Liver (tissue), 3 donors: ENCODE results near the gene NINJ2.

ENCODE experiments used
- ATF3 ChIP-seq: IDR thresholded peaks from 2 replicates; pipeline ENCODE4 v1.6.1; 2016; ENCODE audit warnings: antibody characterized with exemption
- EGR1 ChIP-seq, 2 donors: IDR thresholded peaks; 2 replicates each; pipeline ENCODE4 v1.6.1; 2016 to 2018; ENCODE audit warnings: antibody characterized with exemption in 2 of 2, low read depth in 2 of 2
- GABPA ChIP-seq, 2 donors: IDR thresholded peaks in 1 of 2; conservative IDR thresholded peaks in 1 of 2; 2 replicates each; pipeline ENCODE4 v1.6.1; 2016; ENCODE audit warnings: antibody characterized with exemption in 2 of 2, mild to moderate bottlenecking in 1 of 2, moderate library complexity in 1 of 2
- JUND ChIP-seq, 2 donors: IDR thresholded peaks; 2 replicates each; pipeline ENCODE4 v1.6.1; 2016; ENCODE audit warnings: antibody characterized with exemption in 2 of 2
- NR2F2 ChIP-seq: IDR thresholded peaks from 2 replicates; pipeline ENCODE4 v1.6.1; 2016; ENCODE audit warnings: antibody characterized with exemption
- RAD21 ChIP-seq, 2 donors: IDR thresholded peaks; 2 replicates each; pipeline ENCODE4 v1.6.1; 2016; ENCODE audit warnings: antibody characterized with exemption in 2 of 2, mild to moderate bottlenecking in 2 of 2
- SP1 ChIP-seq: IDR thresholded peaks from 2 replicates; pipeline ENCODE4 v1.6.1; 2018; ENCODE audit warnings: antibody characterized with exemption, mild to moderate bottlenecking
- TAF1 ChIP-seq: conservative IDR thresholded peaks from 2 replicates; pipeline ENCODE4 v1.6.1; 2016; ENCODE audit warnings: antibody characterized with exemption, mild to moderate bottlenecking
- TF ChIP-seq, protein P1 (sequence below): IDR thresholded peaks from 2 replicates; pipeline ENCODE4 v1.6.1; 2016; ENCODE audit warnings: antibody characterized with exemption
- TF ChIP-seq, protein P2 (sequence below): fragments of 150-350 bp; IDR thresholded peaks from 2 replicates; pipeline ENCODE4 v1.5.1; 2017; ENCODE audit warnings: improper control_type of control experiment, low read depth, low read length; ENCODE audit not compliant: missing input control
- TF ChIP-seq, protein P3 (sequence below): IDR thresholded peaks from 2 replicates; pipeline ENCODE4 v1.6.1; 2016; ENCODE audit warnings: antibody characterized with exemption
- donor health status: healthy.
- donor health status: healthy.

DNA sequence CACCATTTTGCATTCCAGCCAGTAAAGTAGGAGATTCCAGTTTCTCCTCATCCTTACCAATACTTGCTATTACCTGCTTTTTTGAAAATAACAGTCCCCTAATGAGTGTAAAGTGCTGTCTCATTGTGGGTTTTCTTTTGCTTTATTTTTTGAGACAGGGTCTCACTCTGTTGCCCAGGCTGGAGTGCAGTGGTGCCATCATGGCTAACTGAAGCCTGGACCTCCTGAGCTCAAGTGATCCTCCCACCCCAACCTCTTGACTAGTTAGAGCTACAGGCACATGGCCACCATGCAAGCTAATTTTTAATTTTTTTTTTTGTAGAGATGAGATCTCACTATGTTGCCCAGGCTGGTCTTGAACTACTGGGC is 60.6 kb downstream of the NINJ2 start:
- TF ChIP-seq EGR1 (IDR thresholded peaks at IDR 0.05; ENCODE audit: low read depth in 2 of 2): no peak
- TF ChIP-seq, protein P1, sequence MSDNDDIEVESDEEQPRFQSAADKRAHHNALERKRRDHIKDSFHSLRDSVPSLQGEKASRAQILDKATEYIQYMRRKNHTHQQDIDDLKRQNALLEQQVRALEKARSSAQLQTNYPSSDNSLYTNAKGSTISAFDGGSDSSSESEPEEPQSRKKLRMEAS: no peak
- TF ChIP-seq, protein P2, sequence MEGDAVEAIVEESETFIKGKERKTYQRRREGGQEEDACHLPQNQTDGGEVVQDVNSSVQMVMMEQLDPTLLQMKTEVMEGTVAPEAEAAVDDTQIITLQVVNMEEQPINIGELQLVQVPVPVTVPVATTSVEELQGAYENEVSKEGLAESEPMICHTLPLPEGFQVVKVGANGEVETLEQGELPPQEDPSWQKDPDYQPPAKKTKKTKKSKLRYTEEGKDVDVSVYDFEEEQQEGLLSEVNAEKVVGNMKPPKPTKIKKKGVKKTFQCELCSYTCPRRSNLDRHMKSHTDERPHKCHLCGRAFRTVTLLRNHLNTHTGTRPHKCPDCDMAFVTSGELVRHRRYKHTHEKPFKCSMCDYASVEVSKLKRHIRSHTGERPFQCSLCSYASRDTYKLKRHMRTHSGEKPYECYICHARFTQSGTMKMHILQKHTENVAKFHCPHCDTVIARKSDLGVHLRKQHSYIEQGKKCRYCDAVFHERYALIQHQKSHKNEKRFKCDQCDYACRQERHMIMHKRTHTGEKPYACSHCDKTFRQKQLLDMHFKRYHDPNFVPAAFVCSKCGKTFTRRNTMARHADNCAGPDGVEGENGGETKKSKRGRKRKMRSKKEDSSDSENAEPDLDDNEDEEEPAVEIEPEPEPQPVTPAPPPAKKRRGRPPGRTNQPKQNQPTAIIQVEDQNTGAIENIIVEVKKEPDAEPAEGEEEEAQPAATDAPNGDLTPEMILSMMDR: no peak
- TF ChIP-seq RAD21 (IDR thresholded peaks at IDR 0.05): no peak
- TF ChIP-seq ATF3: no peak
- TF ChIP-seq TAF1: no peak
- no peak for TF ChIP-seq SP1
- TF ChIP-seq GABPA (IDR thresholded peaks at IDR 0.05 in 1 of 2, conservative IDR thresholded peaks at IDR 0.05 in 1 of 2): no peak
- TF ChIP-seq, protein P3, sequence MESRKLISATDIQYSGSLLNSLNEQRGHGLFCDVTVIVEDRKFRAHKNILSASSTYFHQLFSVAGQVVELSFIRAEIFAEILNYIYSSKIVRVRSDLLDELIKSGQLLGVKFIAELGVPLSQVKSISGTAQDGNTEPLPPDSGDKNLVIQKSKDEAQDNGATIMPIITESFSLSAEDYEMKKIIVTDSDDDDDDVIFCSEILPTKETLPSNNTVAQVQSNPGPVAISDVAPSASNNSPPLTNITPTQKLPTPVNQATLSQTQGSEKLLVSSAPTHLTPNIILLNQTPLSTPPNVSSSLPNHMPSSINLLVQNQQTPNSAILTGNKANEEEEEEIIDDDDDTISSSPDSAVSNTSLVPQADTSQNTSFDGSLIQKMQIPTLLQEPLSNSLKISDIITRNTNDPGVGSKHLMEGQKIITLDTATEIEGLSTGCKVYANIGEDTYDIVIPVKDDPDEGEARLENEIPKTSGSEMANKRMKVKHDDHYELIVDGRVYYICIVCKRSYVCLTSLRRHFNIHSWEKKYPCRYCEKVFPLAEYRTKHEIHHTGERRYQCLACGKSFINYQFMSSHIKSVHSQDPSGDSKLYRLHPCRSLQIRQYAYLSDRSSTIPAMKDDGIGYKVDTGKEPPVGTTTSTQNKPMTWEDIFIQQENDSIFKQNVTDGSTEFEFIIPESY: no peak
- TF ChIP-seq NR2F2: no peak
- TF ChIP-seq JUND (IDR thresholded peaks at IDR 0.05): no peak
